Uterus (tissue), 4 donors: Measurements from ENCODE around the gene ITCH. TPM values are rescaled to one million over a fixed set of nuclear protein-coding genes. Genes with fewer than 3 reads are reported as not detected.

Experiments
- DNase-seq, 2 donors: peaks; one replicate each; pipeline ENCODE4 v3.0.0-alpha.2; 2019 to 2020
- H3K27ac ChIP-seq, 2 donors: fragments of 200-600 bp; sonication (generic); 1 replicate in 1 of 2; 2 replicates in 1 of 2; pipeline ENCODE4 v1.5.1; 2016 to 2018
- H3K27me3 ChIP-seq, 2 donors: fragments of 200-600 bp; sonication (generic); one replicate each; pipeline ENCODE4 v1.5.1; 2018 to 2019; ENCODE audit warnings: control low read depth in 1 of 2
- H3K36me3 ChIP-seq, 2 donors: fragments of 200-600 bp; sonication (generic); one replicate each; pipeline ENCODE4 v1.5.1; 2019; ENCODE audit warnings: control low read depth in 1 of 2
- H3K4me1 ChIP-seq, 2 donors: fragments of 200-600 bp; sonication (generic); one replicate each; pipeline ENCODE4 v1.5.1; 2018 to 2019; ENCODE audit warnings: control low read depth in 1 of 2
- H3K4me3 ChIP-seq, 2 donors: fragments of 200-600 bp; sonication (generic); 1 replicate in 1 of 2; 2 replicates in 1 of 2; pipeline ENCODE4 v1.5.1; 2018 to 2019; ENCODE audit warnings: mild to moderate bottlenecking in 1 of 2
- H3K9me3 ChIP-seq, 2 donors: fragments of 200-600 bp; sonication (generic); one replicate each; pipeline ENCODE4 v1.5.1; 2019; ENCODE audit warnings: control low read depth in 1 of 2
- POLR2A ChIP-seq, 2 donors: fragments of 450-650 bp; IDR thresholded peaks; one replicate each; pipeline ENCODE4 v1.6.1; 2016; ENCODE audit warnings: antibody characterized with exemption in 2 of 2, mild to moderate bottlenecking in 1 of 2, moderate library complexity in 1 of 2
- intact Hi-C: fragments of 100-400 bp; cut with DNase I; formaldehyde crosslinking; loops from one replicate; pipeline ENCODE4 v1.15.1; 2023; ENCODE audit warnings: low total_unique reads
- total RNA-seq, 4 donors: library from RNA; depleted of rRNA in 3 of 4; stranded (reverse); fragments of >200 nt in 3 of 4; gene quantifications; one replicate each; pipeline versions ENCODE4 v1.1.0 to v1.2.4, GENCODE V29; 2014 to 2023
- TF ChIP-seq, protein P1 (sequence below), 4 experiments: fragments of 200-600 bp in 2 of 4; fragments of 450-650 bp in 2 of 4; sonication (generic) in 2 of 4; IDR thresholded peaks; one replicate each; pipeline ENCODE4 v1.5.1; 2016 to 2019; ENCODE audit warnings: antibody characterized with exemption in 4 of 4, mild to moderate bottlenecking in 2 of 4, moderate library complexity in 1 of 4
- donor health status: DM: yes; HTN: yes; CAD: no.

The ITCH gene
- total RNA-seq, 4 donors from 2014 or later = 35.6 to 97.9 (median 65.4) TPM

DNA sequence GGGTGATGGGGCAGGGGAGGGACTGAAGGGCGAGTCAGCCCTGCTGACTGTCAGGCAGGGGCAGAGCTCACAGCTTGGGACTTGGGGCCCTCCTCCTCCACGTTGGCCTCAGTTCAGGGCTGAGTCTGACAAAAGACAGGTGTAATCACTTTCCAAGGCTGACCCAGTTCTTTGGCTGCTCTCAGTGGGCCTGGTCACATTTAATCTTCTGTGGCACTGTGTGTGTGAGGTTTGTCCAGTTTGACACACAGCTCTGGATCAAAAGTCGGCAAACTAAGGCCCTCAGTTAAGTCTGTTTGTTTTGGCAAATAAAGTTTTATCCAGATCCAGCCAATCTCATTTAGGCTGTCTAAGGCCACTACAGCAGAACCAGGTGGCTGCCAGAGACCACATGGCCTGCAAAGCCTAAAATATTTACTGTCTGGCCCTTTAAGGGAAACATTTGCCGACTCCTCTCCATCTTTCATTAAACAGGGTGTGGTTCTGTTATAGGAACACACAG lies 190.3 kb downstream of the ITCH start:
- DNase-seq = no peak
- Histone ChIP-seq H3K27ac (no peak overlapping the region), H3K9me3 (no peaks in the 10 kb centered on the region), H3K36me3 (no peaks in the 10 kb centered on the region), H3K27me3 (no peaks in the 10 kb centered on the region), H3K4me3 (no peak overlapping the region), H3K4me1 (no peaks in the 10 kb centered on the region)
- no peak for TF ChIP-seq POLR2A (IDR thresholded peaks at IDR 0.05)
- TF ChIP-seq, protein P1, sequence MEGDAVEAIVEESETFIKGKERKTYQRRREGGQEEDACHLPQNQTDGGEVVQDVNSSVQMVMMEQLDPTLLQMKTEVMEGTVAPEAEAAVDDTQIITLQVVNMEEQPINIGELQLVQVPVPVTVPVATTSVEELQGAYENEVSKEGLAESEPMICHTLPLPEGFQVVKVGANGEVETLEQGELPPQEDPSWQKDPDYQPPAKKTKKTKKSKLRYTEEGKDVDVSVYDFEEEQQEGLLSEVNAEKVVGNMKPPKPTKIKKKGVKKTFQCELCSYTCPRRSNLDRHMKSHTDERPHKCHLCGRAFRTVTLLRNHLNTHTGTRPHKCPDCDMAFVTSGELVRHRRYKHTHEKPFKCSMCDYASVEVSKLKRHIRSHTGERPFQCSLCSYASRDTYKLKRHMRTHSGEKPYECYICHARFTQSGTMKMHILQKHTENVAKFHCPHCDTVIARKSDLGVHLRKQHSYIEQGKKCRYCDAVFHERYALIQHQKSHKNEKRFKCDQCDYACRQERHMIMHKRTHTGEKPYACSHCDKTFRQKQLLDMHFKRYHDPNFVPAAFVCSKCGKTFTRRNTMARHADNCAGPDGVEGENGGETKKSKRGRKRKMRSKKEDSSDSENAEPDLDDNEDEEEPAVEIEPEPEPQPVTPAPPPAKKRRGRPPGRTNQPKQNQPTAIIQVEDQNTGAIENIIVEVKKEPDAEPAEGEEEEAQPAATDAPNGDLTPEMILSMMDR (IDR thresholded peaks at IDR 0.05) = no peak
- intact Hi-C loops = no loop called here

DNA sequence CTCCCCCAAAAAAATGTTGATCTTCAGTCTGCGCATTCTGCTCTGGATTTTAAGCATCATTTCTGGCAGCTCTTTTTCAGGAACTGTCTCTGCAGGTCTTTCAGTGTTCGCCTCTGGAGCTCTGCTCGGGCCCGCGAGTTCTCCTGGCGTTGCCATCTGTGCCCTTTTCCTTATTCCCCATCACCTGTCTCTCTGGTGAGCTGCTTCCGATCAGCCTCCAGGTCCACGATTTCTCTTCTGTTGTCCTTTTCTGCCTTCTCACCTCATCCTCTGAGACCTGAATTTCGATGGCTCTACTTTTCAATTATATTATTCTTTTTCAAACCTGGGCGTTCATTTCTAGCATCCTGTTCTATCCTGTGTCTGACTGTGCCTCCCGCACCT lies 194.9 kb downstream of the ITCH start:
- no peak for DNase-seq
- Histone ChIP-seq H3K4me3 (peak overlapping the region; percentile 59 to 83), H3K9me3 (no peaks in the 10 kb centered on the region), H3K27ac (peak overlapping the region; percentile 92 to 95), H3K4me1 (peaks cover 0 to 6% of the 10 kb centered on the region in 2 donors), H3K36me3 (no peaks in the 10 kb centered on the region), H3K27me3 (no peaks in the 10 kb centered on the region)
- TF ChIP-seq, protein P1 (IDR thresholded peaks at IDR 0.05) = no peak
- TF ChIP-seq POLR2A (IDR thresholded peaks at IDR 0.05) = no peak
- intact Hi-C loops = no loop called here

DNA sequence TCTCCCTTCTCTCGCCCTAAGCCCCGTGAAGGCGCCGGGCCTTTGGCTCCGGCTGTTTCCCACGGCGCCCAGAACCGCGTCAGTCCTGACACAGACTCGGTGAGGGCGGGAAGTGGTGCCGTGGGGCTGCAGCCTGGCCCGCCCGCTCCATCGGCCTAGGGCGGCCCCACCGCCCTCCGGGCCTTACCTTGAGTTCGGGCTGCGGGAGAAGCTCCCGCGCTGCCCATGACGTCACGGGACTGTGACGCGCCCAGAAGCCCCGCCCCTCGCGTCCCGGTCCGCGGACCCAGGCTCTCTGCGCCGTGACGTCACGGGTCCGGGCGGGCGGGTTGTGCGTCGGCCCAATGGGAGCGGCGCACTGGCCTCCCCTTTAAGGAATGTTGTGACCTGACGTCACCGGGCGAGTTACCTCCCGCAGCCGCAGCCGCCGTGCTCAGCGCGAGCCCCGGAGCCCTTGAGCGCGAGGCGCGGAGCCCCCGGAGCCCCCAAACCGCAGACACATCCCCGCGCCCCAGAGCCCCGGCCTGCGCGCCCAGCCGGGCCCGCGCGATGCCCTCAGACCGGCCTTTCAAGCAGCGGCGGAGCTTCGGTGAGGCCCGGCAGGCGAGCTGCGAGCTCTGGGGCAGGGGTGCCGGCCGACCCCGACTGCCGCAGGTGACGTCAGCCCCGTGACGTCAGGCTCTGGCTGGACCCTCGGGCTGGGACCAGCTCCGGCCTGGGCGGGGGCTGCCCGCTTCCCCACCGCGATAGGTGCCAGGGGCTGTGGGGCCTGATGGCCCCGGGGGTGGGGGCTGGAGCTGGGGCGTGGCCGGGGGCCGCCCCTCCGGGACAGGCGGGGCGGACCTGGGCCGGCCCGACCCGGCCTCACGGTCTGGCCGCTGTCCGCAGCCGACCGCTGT lies 195.5 kb downstream of the ITCH start, which contains the start of gene MAP1LC3A:
MAP1LC3A (plus strand) TSS at position 399 of the 899 bp plus-strand sequence; CDS start at position 550, 151 bp downstream.
- peak; percentile 95 to 97 for DNase-seq
- no peaks in the 10 kb centered on the region for H3K9me3 ChIP-seq
- H3K36me3 ChIP-seq = no peaks in the 10 kb centered on the region
- TF ChIP-seq, protein P1 (IDR thresholded peaks at IDR 0.05) = no peak
- peak; percentile 85 to 94 for TF ChIP-seq POLR2A (IDR thresholded peaks at IDR 0.05)
- H3K27me3 ChIP-seq = no peaks in the 10 kb centered on the region
- peak within 1 kb of the TSS; percentile 59 to 83 for H3K4me3 ChIP-seq
- peaks cover 0 to 6% of the 10 kb centered on the region in 2 donors for H3K4me1 ChIP-seq
- intact Hi-C loops = no loop called here
- peak within 1 kb of the TSS; percentile 92 to 95 for H3K27ac ChIP-seq

DNA sequence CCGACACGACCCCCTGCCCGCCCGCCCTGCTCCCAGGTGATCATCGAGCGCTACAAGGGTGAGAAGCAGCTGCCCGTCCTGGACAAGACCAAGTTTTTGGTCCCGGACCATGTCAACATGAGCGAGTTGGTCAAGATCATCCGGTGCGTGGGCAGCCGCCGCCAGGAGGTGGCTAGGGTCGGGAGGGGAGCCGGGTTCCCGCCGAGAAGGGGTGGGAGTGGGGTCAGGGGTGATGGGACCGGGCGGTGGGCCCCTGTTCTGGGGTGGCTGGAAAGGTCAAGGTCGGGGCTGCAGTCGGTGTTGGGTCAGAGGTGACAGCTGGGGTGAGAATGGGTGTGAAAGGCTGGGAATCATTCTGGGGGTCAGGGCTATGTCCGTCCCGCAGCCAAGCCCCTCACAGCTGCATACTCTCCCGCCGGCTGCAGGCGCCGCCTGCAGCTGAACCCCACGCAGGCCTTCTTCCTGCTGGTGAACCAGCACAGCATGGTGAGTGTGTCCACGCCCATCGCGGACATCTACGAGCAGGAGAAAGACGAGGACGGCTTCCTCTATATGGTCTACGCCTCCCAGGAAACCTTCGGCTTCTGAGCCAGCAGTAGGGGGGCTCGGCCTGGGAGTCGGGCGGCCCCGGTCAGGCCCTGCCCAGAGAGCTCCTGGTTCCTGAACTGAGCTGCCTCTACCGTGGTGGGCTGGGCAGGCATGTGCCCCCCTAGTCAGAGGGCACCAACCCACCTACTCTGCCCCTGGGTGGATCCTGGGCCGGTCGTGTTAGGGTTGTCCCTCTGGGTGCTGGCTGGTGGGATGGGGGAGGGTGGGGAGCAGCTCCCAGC lies 196.5 kb downstream of the ITCH start:
- no peaks in the 10 kb centered on the region for H3K9me3 ChIP-seq
- TF ChIP-seq POLR2A (IDR thresholded peaks at IDR 0.05) = no peak
- TF ChIP-seq, protein P1 (IDR thresholded peaks at IDR 0.05) = no peak
- intact Hi-C loops = no loop called here
- no peaks in the 10 kb centered on the region for H3K27me3 ChIP-seq
- peaks cover 0 to 6% of the 10 kb centered on the region in 2 donors for H3K4me1 ChIP-seq
- no peaks in the 10 kb centered on the region for H3K36me3 ChIP-seq
- DNase-seq = peak; percentile 41 to 45
- H3K27ac ChIP-seq = peak overlapping the region; percentile 92 to 95
- peak overlapping the region; percentile 59 to 83 for H3K4me3 ChIP-seq
